HG03139 (cell line): ENCODE results near the gene EPS15.
"Not testable (repeated sequence)": the region's sequence is repeated elsewhere in the genome, so short reads cannot be mapped to it uniquely, and the experiment has no call there.

Experiments
- ATAC-seq: cut with Tn5 transposase; IDR thresholded peaks from one replicate; pipeline ENCODE4 v1.9.1; 2021; ENCODE audit not compliant: unreplicated experiment

EPS15 gene

DNA sequence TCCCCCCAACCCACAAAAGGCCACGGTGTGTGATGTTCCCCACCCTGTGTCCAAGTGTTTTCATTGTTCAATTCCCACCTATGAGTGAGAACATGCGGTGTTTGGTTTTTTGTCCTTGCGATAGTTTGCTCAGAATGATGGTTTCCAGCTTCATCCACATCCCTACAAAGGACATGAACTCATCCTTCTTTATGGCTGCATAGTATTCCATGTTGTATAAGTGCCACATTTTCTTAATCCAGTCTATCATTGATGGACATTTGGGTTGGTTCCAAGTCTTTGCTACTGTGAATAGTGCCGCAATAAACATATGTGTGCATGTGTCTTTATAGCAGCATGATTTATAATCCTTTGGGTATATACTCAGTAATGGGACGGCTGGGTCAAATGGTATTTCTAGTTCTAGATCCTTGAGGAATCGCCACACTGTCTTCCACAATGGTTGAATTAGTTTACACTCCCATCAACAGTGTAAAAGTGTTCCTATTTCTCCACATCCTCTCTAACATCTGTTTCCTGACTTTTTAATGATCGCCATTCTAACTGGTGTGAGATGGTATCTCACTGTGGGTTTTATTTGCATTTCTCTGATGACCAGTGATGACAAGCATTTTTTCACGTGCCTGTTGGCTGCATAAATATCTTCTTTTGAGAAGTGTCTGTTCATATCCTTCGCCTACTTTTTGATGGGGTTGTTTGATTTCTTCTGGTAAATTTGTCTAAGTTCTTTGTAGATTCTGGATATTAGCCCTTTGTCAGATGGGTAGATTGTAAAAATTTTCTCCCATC lies 44.0 kb downstream of the EPS15 start:
- ATAC-seq: not testable (repeated sequence)

DNA sequence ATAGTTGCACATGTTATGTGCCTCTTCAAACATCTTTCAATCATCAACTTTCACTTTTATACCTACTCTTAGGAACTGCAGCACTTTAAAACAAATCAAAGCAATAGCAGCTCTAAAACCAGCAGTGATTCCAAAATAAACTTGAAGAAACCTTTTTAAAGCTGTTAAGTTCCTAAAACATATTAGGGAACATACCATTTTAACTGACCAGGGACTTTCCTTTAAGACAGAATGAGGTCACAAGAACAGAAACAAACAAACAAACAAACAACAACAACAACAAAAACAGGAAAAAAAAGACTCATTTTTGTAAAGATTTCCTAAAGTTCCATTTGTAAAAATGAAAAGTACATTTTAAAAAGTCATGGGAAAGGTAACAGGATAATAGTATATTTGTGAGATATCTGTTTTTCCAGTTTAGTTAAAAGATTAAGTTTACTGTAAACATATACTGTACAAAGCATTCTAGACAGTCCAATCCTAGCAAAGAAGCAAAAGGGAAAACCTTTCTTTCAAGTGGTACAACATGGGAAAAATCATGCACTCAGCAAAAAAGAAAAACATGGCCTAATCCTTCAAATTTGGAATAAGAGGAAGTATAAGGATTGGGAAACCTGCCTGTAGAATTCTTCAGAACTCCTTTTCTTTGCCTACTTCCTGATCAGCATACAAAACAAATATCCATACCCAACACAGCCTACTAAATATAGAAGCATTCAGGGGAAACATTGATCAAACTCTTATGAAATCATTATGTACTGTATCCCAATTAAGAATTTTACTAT lies 45.5 kb downstream of the EPS15 start:
- no peak for ATAC-seq

DNA sequence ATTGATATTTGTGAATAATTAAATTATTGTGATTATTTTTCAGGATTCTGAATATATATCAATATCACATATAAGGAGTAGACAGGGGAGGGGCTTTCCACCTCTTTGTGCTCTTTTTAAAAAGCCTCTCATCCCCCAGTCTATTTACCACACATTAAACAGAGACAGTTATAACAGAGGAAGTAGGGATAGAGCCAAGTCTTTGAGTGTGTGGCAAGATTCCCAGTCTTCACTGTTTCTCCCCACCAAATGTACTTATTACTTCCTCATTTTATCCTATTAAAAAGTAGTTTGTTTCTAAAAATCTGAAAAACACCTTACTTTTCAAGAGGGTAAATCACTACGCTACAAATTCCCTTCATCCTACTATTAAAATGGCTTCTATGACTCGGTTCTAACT lies 46.7 kb downstream of the EPS15 start:
- ATAC-seq: no peak

- ATAC-seq: no peak
Observed at GRCh38 chr1:51469518-51469917, 49.5 kb downstream of the EPS15 start.

DNA sequence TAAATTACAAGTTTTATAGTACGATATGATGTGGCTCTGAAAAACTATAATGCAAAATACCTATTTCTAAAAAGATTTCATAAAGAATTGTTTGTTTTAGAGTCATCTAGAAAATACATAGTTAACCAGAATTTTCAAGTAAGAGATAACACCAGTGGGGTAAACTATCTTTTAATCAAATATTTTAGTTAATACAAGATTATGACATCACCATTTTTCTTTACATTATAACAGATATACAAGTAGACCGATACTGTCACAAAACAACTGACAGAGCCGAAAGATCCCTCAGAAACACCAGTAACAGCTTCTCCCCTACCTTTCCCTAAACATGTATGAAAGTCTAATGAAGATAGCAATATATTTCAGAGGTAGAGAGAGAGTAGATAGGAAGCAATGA lies 54.2 kb downstream of the EPS15 start:
- ATAC-seq: no peak

GRCh38 chr1:51463561-51463960 lies 55.5 kb downstream of the EPS15 start:
- no peak for ATAC-seq

- ATAC-seq: not testable (repeated sequence)
Observed at GRCh38 chr1:51462289-51462688, 56.8 kb downstream of the EPS15 start.

DNA sequence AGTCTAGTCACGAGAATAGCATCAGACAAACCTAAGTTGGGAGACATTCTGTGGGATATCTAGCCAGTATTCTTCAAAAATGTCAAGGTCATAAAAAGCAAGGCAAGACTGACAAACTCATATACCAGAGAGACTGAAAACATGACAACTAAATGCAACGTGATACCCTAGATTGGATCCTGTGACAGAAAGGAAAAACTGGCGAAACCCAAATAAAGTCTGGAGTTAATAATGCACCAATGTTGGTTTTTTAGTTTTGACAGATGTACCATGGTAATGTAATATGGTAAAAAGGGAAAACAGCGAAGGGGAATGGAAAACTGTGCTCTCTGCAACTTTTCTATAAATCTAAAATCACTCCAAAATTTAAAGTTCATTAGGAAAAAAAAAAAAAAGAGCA lies 64.5 kb downstream of the EPS15 start:
- ATAC-seq: no peak

- no peak for ATAC-seq
Observed at GRCh38 chr1:51453010-51453409, 66.1 kb downstream of the EPS15 start.

DNA sequence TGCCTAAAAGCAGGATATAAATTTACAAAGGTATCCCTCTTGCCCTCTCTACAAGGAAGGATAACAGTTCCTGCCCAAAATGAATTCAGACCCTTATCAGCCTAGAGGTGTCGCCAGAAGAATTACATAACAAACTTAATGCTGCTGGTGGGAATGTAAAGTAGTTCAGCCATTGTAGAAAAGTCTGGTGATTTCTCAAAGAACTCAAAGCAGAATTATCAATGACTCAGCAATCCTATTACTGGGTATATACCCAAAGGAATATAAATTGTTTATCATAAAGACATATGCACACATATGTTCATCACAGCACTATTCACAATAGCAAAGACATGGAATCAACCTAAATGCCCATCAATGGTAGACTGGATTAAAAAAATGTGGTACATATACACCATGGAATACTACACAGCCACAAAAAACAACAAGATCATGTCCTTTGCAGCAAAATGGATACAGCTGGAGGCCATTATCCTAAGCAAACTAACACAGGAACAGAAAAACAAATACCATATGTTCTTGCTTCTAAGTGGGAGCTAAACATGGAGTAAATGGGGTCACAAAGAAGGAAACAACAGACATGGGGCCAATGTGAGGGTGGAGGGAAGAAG lies 70.1 kb downstream of the EPS15 start:
- ATAC-seq: not testable (repeated sequence)

DNA sequence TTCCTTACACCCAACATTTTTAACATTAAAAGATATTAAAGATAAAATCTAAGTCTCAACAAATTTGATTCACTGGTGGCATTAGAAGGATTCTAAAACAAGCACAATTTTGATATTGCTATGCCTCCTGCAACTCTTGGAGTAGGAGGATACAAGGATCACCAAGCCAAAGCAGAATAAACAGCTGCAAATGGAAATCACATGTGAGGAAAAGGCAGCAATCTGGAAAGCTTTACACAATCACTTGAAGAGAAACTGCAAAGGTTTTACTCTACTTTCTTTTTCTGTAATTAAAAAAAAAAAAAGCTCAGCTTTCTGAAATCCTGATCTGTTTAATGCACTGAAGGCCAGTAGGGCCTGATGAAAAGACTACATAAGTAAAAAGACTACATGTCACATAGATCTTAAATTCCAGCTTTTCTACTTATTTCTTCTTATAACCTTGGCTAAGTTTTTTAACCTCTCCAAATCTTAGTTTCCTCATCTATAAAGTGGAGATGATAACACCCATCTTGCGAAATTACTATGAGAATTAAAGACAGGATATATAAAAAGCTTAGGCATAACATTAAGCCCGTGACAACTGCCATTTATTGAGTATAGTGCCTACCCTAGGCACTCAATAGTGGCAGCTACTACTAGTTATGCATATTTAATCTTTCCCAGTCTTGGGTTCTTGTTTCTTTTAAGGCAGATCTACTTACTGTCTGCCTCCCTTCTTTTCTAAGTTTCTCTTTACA lies 73.5 kb downstream of the EPS15 start:
- ATAC-seq: no peak

- no peak for ATAC-seq
Observed at GRCh38 chr1:51444534-51445192, 74.4 kb downstream of the EPS15 start.

GRCh38 chr1:51444096-51444495 lies 75.0 kb downstream of the EPS15 start:
- ATAC-seq: no peak

DNA sequence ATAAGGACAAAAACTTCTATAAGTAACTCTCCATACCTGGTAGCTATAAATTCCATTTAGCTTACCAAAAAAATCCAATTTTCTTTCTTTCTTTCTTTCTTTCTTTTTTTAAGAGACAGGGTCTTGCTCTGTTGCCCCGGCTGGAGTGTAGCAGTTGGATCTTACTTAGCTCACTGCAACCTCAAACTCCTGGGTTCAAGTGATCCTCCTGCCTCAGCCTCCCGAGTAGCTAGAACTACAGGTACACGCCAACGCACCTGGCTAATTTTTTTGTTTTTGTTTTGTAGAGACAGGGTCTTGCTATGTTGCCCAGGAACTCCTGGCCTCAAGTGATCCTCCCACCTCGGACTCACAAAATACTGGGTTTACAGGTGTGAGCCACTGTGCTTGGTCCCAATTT lies 75.5 kb downstream of the EPS15 start:
- no peak for ATAC-seq

DNA sequence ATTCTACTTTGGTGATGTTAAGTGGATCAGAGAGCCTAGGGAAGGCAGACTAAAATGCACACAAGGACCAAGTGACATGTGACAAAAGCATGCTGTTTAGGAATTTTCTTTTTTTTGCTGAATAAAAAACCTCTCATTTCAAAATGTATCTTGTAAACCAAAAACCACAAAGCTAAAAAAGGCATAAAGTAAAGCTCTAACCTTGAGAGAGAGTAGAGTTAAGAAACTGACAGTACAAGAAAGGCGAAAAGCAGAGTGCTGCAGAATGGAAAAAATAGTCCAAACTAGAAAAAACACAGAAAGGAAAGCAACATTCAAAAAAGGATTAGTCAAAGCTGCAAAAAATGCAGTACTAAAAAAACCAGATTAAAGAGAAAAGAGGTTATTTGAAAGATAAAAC lies 76.5 kb downstream of the EPS15 start:
- ATAC-seq: no peak

DNA sequence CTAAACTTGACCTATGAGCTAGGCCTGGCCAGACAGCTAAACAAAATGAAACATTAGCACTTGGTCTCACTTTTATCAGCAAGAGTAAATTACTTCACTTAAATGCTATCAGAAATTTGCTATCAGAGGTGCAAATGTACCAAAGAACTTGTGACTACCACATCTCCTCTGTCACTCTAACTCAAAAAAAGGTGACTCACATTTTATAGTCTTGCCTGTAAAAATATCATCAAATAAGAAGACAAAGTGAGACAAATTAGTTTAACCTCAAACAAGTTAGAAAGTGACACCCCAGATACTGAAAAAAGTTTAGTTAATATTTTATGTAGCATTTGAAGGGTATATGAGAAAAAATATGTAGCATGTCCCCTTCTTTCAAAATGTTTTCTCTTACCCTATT lies 76.9 kb downstream of the EPS15 start:
- no peak for ATAC-seq

- no peak for ATAC-seq
Observed at GRCh38 chr1:51439895-51440294, 79.2 kb downstream of the EPS15 start.

- no peak for ATAC-seq
Observed at GRCh38 chr1:51439053-51439452, 80.0 kb downstream of the EPS15 start.

GRCh38 chr1:51437391-51437790 lies 81.7 kb downstream of the EPS15 start:
- not testable (repeated sequence) for ATAC-seq

DNA sequence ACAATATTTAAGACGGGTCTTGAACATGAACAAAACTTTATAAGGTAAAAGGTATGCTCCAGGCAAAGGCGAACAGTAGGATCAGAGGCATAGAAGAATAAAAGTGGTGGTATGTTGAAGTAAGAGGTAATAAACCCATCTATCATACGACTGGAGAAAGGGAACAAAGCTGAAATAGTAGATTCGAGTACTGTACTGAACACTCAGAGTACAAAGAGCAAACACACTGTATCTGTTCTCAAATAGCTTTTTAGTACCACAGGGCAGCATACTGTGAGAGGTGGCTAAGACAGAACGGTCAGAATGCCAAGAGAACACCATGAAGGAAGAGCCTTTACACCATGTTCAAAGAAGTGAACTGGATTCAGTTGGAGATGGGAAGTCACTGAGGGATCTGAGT lies 83.2 kb downstream of the EPS15 start:
- ATAC-seq: no peak
